ENCODE data around the gene IFNA5.

Gene IFNA5

GRCh38 chr9:21294364-21294774 lies 10.7 kb downstream of the IFNA5 start:
- DNase-seq (ENCODE audit: low spot score): no peak

DNA sequence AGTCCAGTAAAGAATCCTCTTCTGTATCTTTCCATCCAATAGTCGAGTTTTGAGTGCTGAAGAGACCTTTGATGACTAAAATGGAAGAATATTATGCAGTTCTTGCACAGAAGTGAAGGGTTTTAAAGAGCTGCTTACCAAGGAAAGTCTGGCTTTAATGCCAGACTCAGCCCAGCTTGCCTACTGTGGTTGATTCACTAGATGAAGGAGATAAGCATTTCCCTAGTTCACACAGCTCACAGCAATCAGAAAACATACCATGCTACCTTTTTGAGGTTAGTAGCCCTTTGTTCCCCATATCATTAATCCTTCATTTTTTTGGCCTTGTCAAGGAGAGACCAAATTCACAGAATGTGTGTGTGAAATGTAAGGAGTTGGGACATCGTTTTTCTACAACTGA lies 15.3 kb downstream of the IFNA5 start:
- no peak for DNase-seq (ENCODE audit: low spot score)

GRCh38 chr9:21287280-21287679 lies 17.8 kb downstream of the IFNA5 start:
- no peak for DNase-seq (ENCODE audit: low spot score)

DNA sequence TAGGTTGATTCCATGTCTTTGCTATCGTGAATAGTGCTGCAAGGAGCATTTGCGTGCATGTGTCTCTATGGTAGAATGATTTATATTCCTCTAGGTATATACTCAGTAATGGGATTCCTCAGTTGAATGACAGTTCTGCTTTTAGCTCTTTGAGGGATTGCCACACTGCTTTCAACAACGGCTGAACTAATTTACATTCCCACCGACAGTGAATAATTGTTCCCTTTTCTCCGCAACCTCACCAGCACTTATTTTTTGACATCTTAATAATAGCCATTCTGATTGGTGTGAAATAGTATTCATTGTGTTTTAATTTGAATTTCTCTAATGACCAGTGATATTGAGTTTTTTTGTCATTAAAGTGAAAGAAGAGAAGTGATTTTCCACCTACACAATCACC lies 18.5 kb downstream of the IFNA5 start:
- DNase-seq (ENCODE audit: low spot score): no peak

DNA sequence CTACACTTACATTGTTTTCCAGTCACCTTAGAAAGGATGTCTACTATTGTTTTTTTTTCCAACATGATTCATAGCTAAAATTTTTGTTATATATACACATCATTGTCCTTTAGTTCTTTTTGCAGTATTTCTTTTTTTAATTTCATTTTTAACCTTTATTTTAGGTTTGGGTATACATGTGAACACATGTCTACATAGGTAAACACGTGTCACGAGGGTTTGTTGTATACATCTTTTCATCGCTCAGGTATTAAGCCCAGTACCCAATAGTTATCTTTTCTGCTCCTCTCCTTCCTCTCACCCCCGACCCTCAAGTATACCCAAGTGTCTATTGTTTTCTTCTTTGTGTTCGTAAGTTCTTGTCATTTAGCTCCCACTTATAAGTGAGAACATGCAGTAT lies 19.0 kb downstream of the IFNA5 start:
- no peak for DNase-seq (ENCODE audit: low spot score)

GRCh38 chr9:21281275-21281674 lies 23.8 kb downstream of the IFNA5 start:
- DNase-seq (ENCODE audit: low spot score): no peak

DNA sequence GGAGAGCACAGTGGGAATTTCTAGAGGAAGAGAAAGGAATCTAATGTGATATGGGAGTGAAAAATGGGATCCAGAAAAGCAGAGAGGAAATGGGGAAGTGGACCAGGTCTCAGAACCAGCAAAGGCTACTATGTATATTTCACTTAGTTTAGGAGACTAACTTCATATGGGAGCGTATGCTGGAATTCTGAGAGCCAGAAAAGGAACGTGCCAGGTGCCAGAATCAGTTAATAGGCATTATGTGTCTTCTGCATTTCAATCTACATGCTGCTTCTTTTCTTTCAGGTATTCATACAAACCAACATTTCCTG lies 36.8 kb downstream of the IFNA5 start:
- DNase-seq (ENCODE audit: low spot score): no peak

DNA sequence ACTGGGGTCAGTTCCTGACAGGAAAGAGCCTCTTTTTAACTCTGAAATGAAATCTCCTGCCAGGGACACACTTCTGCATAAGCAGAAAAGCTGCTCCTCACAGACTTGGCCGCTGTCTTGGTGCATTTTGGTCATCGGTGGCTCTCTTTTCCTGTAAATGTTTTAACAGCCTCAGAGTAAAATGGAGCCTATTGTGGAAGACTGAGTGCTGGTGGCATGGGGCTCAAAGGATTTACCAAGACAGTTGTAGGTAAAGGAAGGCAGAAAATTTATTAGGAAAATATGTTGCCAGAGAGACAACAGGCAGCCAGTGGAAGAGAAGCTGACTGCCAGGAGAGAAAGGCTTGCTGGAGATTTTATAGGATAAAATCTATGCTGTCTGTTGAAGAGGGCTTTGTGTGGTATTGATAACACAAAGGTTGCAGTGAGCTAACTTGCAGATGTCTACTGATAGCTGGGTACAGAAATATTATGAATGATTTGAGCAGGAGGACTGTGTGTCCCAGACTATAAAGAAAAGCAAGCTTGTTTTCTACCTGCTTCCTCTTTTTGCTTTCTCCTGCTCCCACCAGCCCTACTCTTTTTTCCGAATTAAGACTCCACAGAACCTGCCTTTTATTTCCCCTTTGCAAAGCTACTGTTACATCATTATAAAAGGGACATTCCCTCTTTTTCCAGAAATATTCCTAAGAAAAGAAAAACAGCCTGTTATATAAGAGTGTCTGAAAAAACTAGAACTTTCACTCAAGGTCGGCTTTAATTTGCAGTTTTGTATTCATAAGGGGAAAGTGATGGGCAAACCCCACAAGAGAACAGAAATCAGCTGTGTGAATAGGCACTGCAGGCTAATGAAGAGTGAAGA lies 37.4 kb downstream of the IFNA5 start:
- DNase-seq (ENCODE audit: low spot score): no peak

- DNase-seq (ENCODE audit: low spot score): no peak
Measured at GRCh38 chr9:21266733-21267484, 38.2 kb downstream of the IFNA5 start.

DNA sequence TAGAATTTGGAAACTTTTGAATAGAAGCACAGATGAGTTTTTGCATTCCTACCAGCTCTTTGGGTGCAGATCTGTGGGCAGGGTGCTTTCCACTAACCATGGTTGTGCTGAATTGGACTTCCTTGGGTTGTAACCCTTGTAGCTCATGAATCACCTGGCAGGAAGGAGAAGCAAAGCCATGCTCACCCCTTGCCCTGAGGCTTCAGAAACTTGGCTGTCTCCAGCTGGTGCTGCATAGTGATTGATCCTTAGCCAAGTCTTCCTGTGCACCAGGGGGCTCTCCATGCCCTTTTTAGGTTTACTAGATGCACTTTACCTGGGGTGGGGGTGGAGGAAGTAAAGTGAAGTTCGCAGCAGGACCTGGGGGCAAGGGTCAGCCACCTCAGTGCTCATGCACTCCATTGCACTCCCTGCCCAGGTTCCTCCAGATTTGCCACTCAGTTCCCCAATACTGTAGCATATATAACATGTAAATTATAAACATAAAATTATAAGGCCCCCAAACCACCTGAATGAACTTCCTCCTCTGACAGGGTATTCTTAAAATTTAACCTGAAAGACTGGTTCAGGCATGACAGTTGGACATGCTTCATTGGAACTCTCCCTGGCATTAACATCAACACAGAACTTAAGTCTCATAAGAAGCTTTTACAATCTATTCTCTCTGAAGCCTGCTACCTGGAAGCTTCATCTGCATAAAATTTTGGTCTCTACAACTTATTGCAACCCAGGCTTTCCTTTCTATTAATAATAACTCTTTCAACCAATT lies 39.5 kb downstream of the IFNA5 start:
- DNase-seq (ENCODE audit: low spot score): no peak

DNA sequence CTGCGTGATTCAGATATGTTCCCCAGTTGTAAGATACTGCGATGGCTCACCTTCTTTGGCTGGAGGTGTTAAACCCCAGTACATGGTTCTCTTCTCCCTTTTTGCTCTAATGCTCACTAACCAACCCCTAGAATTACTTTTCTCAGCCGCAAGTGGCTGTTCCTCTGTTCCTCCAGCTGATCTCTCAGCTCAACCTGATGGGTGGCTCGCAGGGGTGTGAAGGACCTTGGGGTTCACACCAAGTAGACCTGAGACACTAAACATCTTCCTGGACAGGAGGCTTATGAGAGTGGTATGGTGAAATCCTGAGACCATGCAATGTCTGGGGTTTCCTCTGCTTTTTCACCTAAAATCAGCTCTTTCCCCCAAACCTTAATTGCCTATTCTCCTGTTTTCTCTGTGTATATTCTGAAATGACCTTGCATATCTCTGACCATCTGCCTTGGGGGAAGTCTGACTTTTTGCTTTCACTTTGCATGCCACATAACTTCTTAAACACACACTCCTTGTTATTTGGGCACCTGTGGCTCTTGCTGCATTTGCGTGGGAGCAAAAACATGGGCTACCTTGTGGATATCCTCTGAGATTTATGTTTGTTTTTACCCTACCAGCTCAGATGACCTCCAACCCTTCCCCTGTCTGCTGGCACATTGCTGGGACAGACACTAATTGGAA lies 49.4 kb downstream of the IFNA5 start:
- no peak for DNase-seq (ENCODE audit: low spot score)
